H9 (cell line): ENCODE results near the gene RAD51C. TPM values are rescaled to one million over a fixed set of nuclear protein-coding genes. Genes with fewer than 3 reads are reported as not detected.
"Not testable (repeated sequence)": the region's sequence is repeated elsewhere in the genome, so short reads cannot be mapped to it uniquely, and the experiment has no call there.

Source experiments
- DNase-seq: peaks from one replicate; pipeline ENCODE4 v3.0.0-alpha.2; 2017
- H2AFZ ChIP-seq: one replicate; pipeline ENCODE4 v1.6.1; 2013; ENCODE audit warnings: mild to moderate bottlenecking, low read length, control low read depth, moderate library complexity
- H2AK5ac ChIP-seq: 2 replicates; pipeline ENCODE4 v1.6.1; 2013; ENCODE audit warnings: low read length, control low read depth, mixed read lengths; ENCODE audit not compliant: insufficient read length
- H2BK120ac ChIP-seq: one replicate; pipeline ENCODE4 v1.6.1; 2013; ENCODE audit warnings: low read depth, mild to moderate bottlenecking, low read length, control low read depth, inconsistent platforms; ENCODE audit not compliant: poor library complexity, severe bottlenecking
- H2BK12ac ChIP-seq: 2 replicates; pipeline ENCODE4 v1.6.1; 2013; ENCODE audit warnings: low read length, control low read depth, mixed read lengths, low read depth; ENCODE audit not compliant: insufficient read length
- H2BK15ac ChIP-seq: 2 replicates; pipeline ENCODE4 v1.6.1; 2013; ENCODE audit warnings: low read depth, low read length, control low read depth
- H2BK20ac ChIP-seq: one replicate; pipeline ENCODE4 v1.6.1; 2013; ENCODE audit warnings: low read depth, mild to moderate bottlenecking, low read length, control low read depth, inconsistent platforms; ENCODE audit not compliant: poor library complexity, severe bottlenecking
- H2BK5ac ChIP-seq: 2 replicates; pipeline ENCODE4 v1.6.1; 2013; ENCODE audit warnings: low read length, control low read depth, mixed read lengths; ENCODE audit not compliant: insufficient read length
- H3K14ac ChIP-seq: 2 replicates; pipeline ENCODE4 v1.6.1; 2013; ENCODE audit warnings: low read length, control low read depth; ENCODE audit not compliant: insufficient read depth
- H3K18ac ChIP-seq: 2 replicates; pipeline ENCODE4 v1.6.1; 2013; ENCODE audit warnings: low read depth, mild to moderate bottlenecking, mixed read lengths, low read length, control low read depth; ENCODE audit not compliant: insufficient read length
- H3K23ac ChIP-seq: 2 replicates; pipeline ENCODE4 v1.6.1; 2013; ENCODE audit warnings: low read length, control low read depth, mixed read lengths, low read depth; ENCODE audit not compliant: insufficient read length
- H3K23me2 ChIP-seq: 2 replicates; pipeline ENCODE4 v1.6.1; 2013; ENCODE audit warnings: low read depth, mild to moderate bottlenecking, mixed read lengths, low read length, control low read depth; ENCODE audit not compliant: insufficient read length, poor library complexity, severe bottlenecking
- H3K27ac ChIP-seq: 2 replicates; pipeline ENCODE4 v1.5.1; 2013; ENCODE audit warnings: low read length, control low read depth, mixed read lengths, low read depth; ENCODE audit not compliant: insufficient read length
- H3K27me3 ChIP-seq: 2 replicates; pipeline ENCODE4 v1.6.1; 2013; ENCODE audit warnings: low read length, control low read depth, inconsistent platforms; ENCODE audit not compliant: insufficient read depth
- H3K4ac ChIP-seq: 2 replicates; pipeline ENCODE4 v1.6.1; 2013; ENCODE audit warnings: low read depth, mild to moderate bottlenecking, control low read depth, inconsistent platforms, low read length, moderate library complexity
- H3K4me1 ChIP-seq: 2 replicates; pipeline ENCODE4 v1.6.1; 2013; ENCODE audit warnings: low read length, control low read depth, inconsistent platforms; ENCODE audit not compliant: insufficient read depth
- H3K4me2 ChIP-seq: 2 replicates; pipeline ENCODE4 v1.6.1; 2013; ENCODE audit warnings: low read length, control low read depth, mixed read lengths; ENCODE audit not compliant: insufficient read length, insufficient read depth
- H3K56ac ChIP-seq: 2 replicates; pipeline ENCODE4 v1.6.1; 2013; ENCODE audit warnings: low read depth, mild to moderate bottlenecking, mixed read lengths, low read length, control low read depth; ENCODE audit not compliant: insufficient read length
- H3K79me1 ChIP-seq: 2 replicates; pipeline ENCODE4 v1.6.1; 2013; ENCODE audit warnings: low read depth, mild to moderate bottlenecking, moderate library complexity, low read length, control low read depth, inconsistent platforms; ENCODE audit not compliant: insufficient read depth, poor library complexity, severe bottlenecking
- H3K79me2 ChIP-seq: 2 replicates; pipeline ENCODE4 v1.6.1; 2013; ENCODE audit warnings: low read length, control low read depth, inconsistent platforms; ENCODE audit not compliant: insufficient read depth
- H3K9ac ChIP-seq: 2 replicates; pipeline ENCODE4 v1.6.1; 2013; ENCODE audit warnings: low read length, control low read depth, mixed read lengths; ENCODE audit not compliant: insufficient read length; ENCODE audit errors: extremely low read depth
- H3K9me3 ChIP-seq: one replicate; pipeline ENCODE4 v1.6.1; 2013; ENCODE audit warnings: low read depth, low read length, inconsistent platforms; ENCODE audit not compliant: control insufficient read depth
- H3T11ph ChIP-seq: one replicate; pipeline ENCODE4 v1.6.1; 2013; ENCODE audit warnings: mild to moderate bottlenecking, low read length, control low read depth, inconsistent platforms
- H4K20me1 ChIP-seq: one replicate; pipeline ENCODE4 v1.6.1; 2013; ENCODE audit not compliant: control insufficient read depth, insufficient read length, insufficient read depth
- H4K5ac ChIP-seq: 2 replicates; pipeline ENCODE4 v1.6.1; 2013; ENCODE audit warnings: low read depth, mild to moderate bottlenecking, mixed read lengths, low read length, control low read depth; ENCODE audit not compliant: insufficient read length
- H4K8ac ChIP-seq: replicated peaks from 2 replicates; pipeline ENCODE4 v1.6.1; 2013; ENCODE audit warnings: low read length, control low read depth, mixed read lengths, low read depth; ENCODE audit not compliant: insufficient read length
- H4K91ac ChIP-seq: 2 replicates; pipeline ENCODE4 v1.6.1; 2013; ENCODE audit warnings: low read depth, mild to moderate bottlenecking, moderate library complexity, mixed read lengths, low read length, control low read depth; ENCODE audit not compliant: insufficient read length
- H3K27ac Mint-ChIP-seq, 3 experiments: 2 replicates in 2 of 3; 3 replicates in 1 of 3; pipeline ENCODE4 v1.8.0; 2020 to 2021; ENCODE audit warnings: mixed read lengths in 3 of 3, mild to moderate bottlenecking in 1 of 3, moderate library complexity in 1 of 3
- H3K27me3 Mint-ChIP-seq: 2 replicates; pipeline ENCODE4 v1.8.0; 2021; ENCODE audit warnings: low read depth, mild to moderate bottlenecking, moderate library complexity, mixed read lengths
- H3K36me3 Mint-ChIP-seq, 3 experiments: 2 replicates in 2 of 3; 3 replicates in 1 of 3; pipeline ENCODE4 v1.8.0; 2020 to 2021; ENCODE audit warnings: low read depth in 3 of 3, mixed read lengths in 3 of 3; ENCODE audit not compliant: insufficient read depth in 1 of 3
- H3K4me1 Mint-ChIP-seq, 2 experiments: 2 replicates each; pipeline ENCODE4 v1.8.0; 2020; ENCODE audit warnings: mixed read lengths in 2 of 2
- H3K4me3 Mint-ChIP-seq, 2 experiments: 2 replicates in 1 of 2; 3 replicates in 1 of 2; pipeline ENCODE4 v1.8.0; 2020 to 2021; ENCODE audit warnings: mild to moderate bottlenecking in 2 of 2, mixed read lengths in 2 of 2, moderate library complexity in 1 of 2
- H3K9me3 Mint-ChIP-seq, 2 experiments: 2 replicates in 1 of 2; 3 replicates in 1 of 2; pipeline ENCODE4 v1.8.0; 2020; ENCODE audit warnings: mild to moderate bottlenecking in 2 of 2, mixed read lengths in 2 of 2, moderate library complexity in 1 of 2
- CTCF ChIP-seq: fragments of 200-600 bp; sonication (generic); conservative IDR thresholded peaks from 3 replicates; pipeline ENCODE4 v1.8.0; 2021; ENCODE audit warnings: antibody characterized with exemption, mild to moderate bottlenecking
- WGBS: extraction: QIAGEN DNeasy Blood & Tissue Kit; methylation state at CpG from one replicate; pipeline ENCODE4 v1.1.7; 2013; ENCODE audit warnings: missing lambda C conversion rate, low lambda C conversion rate, mixed read lengths; ENCODE audit not compliant: insufficient read length; ENCODE audit errors: extremely low coverage; 5-methylcytosine and 5-hydroxymethylcytosine counted together
- total RNA-seq: library from RNA; stranded (reverse); gene quantifications from 2 replicates; pipeline ENCODE4 v1.2.1, GENCODE V29; 2021

RAD51C gene
- total RNA-seq, 1 experiment from 2014 or later: 11.3 TPM

DNA sequence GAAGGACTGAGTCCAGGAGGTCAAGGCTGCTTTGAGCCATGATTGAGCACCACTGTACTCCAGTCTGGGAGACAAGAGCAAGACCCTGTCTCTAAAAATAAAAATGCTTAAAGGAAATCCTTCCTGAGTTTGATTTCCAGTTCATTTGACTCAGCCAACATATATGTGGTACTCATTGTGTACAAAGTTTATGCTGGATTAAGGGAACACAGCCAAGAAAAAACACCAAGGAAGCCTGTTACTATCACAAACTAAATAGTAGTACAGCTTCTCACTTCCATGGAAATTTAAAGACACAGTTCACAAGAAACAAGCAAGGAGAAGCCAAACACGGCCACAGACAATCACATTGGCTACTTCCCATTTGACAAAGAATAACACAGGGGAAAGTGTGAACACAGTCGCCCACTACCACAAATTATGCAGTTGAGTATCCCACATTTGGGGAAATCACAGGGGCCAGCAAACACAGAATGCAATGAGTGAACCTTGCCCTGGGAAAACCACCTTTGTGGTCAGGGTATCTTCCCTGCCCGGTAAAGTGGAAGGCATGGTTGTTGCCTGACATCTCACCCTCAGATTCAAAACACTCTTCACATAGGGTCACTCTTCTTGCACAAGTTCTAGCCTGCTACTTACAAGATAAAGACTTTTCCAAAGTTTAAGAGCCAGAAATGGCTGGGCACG, 15.1 kb upstream of the RAD51C start:
- no peak overlapping the region for H3T11ph ChIP-seq
- H4K91ac ChIP-seq: no peak overlapping the region
- no peak overlapping the region for H2BK20ac ChIP-seq
- no peak overlapping the region for H3K18ac ChIP-seq
- no peak overlapping the region for H2AK5ac ChIP-seq
- no peaks in the 10 kb centered on the region for H3K79me2 ChIP-seq
- no peak overlapping the region for H3K27ac ChIP-seq
- Mint-ChIP-seq H3K4me1 (peaks cover 2 to 5% of the 10 kb centered on the region in 2 experiments; a peak in 3 of 4 replicates), H3K9me3 (no peaks in the 10 kb centered on the region), H3K4me3 (no peak overlapping the region), H3K36me3 (no peaks in the 10 kb centered on the region), H3K27me3 (no peaks in the 10 kb centered on the region), H3K27ac (0 out of 7 replicates have a peak overlapping the region, but pooled peaks of 1 of the 3 experiments have one; percentile 47)
- H4K5ac ChIP-seq: no peak overlapping the region
- H3K4me2 ChIP-seq: no peak overlapping the region
- WGBS: no CpG with 5 or more reads among the region's 4 CpGs
- H4K8ac ChIP-seq: no peak overlapping the region
- no peaks in the 10 kb centered on the region for H3K9me3 ChIP-seq
- H3K56ac ChIP-seq: no peak overlapping the region
- DNase-seq: no peak
- no peak overlapping the region for H2BK120ac ChIP-seq
- TF ChIP-seq CTCF: no peak
- no peaks in the 10 kb centered on the region for H3K23me2 ChIP-seq
- H2BK5ac ChIP-seq: no peak overlapping the region
- H2BK12ac ChIP-seq: no peak overlapping the region
- H3K4ac ChIP-seq: no peak overlapping the region
- no peaks in the 10 kb centered on the region for H4K20me1 ChIP-seq
- H3K27me3 ChIP-seq: no peaks in the 10 kb centered on the region
- no peak overlapping the region for H3K23ac ChIP-seq
- no peak overlapping the region for H3K14ac ChIP-seq
- H3K9ac ChIP-seq: no peak overlapping the region
- no peak overlapping the region for H2AFZ ChIP-seq
- no peaks in the 10 kb centered on the region for H3K79me1 ChIP-seq
- no peaks in the 10 kb centered on the region for H3K4me1 ChIP-seq
- H2BK15ac ChIP-seq: no peak overlapping the region

GRCh38 chr17:58678287-58678686, 14.1 kb upstream of the RAD51C start:
- not testable (repeated sequence) for H3K27me3 Mint-ChIP-seq, H3K23ac ChIP-seq, H2AFZ ChIP-seq, H3K4me3 Mint-ChIP-seq, H3K4me1 Mint-ChIP-seq, H3K9me3 Mint-ChIP-seq, H3K18ac ChIP-seq, H3K79me1 ChIP-seq, DNase-seq, H4K91ac ChIP-seq, H2BK12ac ChIP-seq, H3K23me2 ChIP-seq, H3K79me2 ChIP-seq, H4K20me1 ChIP-seq, H3K14ac ChIP-seq, H4K5ac ChIP-seq, H3K4ac ChIP-seq, H4K8ac ChIP-seq, H2BK120ac ChIP-seq, H2BK15ac ChIP-seq, H3K9ac ChIP-seq, H2BK5ac ChIP-seq, H3K4me1 ChIP-seq, H3K27ac ChIP-seq, H3K27ac Mint-ChIP-seq, H2BK20ac ChIP-seq, H2AK5ac ChIP-seq, H3T11ph ChIP-seq, H3K27me3 ChIP-seq, H3K56ac ChIP-seq, H3K4me2 ChIP-seq, H3K9me3 ChIP-seq, H3K36me3 Mint-ChIP-seq
- no CpG with 5 or more reads among the region's 5 CpGs for WGBS
